GM12872 (cell line): Measurements from ENCODE around the gene FRAS1.

Experiments used
- TF ChIP-seq, protein P1 (sequence below): IDR thresholded peaks from 3 replicates; pipeline ENCODE4 v1.5.1; 2011; ENCODE audit warnings: low read depth, mild to moderate bottlenecking, low read length, moderate library complexity; ENCODE audit not compliant: insufficient read depth

The FRAS1 gene

DNA sequence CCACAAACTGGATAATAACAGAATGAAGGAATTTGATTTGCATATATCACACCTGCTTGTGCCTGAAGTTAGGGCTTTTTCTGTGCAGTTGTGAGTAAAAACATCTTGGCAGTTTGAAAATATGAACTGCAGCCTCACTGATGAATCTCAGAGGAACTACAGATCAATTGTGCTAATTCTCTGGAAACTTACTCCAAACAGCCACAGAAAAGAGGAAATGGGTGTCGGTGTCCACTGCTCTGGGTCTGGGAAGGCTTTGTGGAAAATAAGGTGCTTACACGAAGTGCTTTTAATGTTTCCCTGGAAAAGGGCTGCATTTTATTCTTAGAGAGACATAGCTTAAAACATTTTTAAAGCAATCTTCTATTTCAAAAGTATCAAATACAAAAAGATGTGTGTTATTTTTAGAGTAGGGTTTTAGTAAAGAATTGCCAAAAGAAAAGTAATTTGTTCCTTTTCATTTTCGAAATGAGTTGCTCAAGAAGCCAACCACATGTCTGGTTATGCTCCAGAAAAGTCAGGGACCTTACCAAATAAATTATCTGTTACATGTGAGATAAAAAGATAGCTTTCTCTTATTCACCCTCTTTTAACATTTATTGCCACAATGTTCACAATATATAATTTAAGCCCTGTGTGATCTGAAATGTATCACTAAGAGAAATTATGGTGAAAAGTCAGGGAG is 240.1 kb downstream of the FRAS1 start:
- TF ChIP-seq, protein P1, sequence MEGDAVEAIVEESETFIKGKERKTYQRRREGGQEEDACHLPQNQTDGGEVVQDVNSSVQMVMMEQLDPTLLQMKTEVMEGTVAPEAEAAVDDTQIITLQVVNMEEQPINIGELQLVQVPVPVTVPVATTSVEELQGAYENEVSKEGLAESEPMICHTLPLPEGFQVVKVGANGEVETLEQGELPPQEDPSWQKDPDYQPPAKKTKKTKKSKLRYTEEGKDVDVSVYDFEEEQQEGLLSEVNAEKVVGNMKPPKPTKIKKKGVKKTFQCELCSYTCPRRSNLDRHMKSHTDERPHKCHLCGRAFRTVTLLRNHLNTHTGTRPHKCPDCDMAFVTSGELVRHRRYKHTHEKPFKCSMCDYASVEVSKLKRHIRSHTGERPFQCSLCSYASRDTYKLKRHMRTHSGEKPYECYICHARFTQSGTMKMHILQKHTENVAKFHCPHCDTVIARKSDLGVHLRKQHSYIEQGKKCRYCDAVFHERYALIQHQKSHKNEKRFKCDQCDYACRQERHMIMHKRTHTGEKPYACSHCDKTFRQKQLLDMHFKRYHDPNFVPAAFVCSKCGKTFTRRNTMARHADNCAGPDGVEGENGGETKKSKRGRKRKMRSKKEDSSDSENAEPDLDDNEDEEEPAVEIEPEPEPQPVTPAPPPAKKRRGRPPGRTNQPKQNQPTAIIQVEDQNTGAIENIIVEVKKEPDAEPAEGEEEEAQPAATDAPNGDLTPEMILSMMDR: no peak

DNA sequence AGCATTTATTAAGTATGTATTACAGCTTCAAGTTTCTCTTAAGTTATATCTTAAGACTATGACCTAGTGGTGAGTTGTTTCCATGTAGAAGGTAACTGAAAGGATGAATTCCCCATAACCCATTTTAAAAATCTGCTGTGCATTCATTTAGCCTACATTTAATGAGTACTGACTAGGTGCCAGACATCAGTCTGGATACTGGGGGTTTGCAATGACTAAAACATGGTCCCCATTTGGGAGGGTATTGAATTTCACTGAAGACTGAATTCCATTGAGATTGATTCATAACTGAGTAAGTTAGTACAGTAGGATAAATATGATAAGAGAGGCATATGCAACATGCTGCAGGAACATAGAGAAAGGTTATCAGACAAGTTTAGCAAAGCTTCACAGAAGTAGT is 241.5 kb downstream of the FRAS1 start:
- TF ChIP-seq, protein P1: no peak

DNA sequence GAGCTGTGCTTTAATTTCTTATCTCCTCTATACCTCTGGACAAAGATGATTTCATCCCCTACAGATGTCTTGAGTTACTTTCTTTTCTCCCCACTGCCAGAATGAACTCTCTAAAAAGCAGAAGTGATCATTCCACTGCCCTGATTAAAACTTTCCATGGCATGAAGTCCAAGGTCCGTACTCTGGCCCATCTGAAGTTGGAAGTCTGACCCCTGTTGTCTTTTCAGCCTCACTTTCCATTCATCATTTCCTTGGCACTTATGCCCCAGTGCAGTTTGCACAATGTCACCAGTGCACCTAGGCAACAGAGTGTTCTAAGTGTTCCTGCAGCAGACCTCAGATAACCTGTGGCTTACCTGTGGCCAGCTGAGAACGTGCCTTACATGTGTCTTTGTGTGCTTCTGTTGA is 242.4 kb downstream of the FRAS1 start:
- TF ChIP-seq, protein P1: no peak

DNA sequence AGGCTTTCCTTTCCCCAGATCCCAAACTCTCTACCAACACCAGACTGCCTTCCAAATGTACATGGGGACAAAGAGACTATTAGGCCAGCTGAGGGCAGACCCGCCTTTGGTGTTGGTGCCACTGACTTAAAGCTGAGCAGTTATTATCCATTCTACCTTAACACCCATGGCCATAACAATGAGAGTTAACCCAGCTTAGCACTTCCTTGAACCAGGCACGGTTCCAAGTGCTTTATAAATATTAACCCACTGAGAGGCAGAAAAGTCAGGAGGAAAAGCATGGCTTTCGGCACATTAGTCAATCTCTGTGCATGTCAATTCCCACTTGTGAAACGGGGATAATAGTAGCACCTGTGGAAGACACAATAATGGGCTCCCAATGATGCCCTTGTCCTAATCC is 251.4 kb downstream of the FRAS1 start:
- TF ChIP-seq, protein P1: no peak

DNA sequence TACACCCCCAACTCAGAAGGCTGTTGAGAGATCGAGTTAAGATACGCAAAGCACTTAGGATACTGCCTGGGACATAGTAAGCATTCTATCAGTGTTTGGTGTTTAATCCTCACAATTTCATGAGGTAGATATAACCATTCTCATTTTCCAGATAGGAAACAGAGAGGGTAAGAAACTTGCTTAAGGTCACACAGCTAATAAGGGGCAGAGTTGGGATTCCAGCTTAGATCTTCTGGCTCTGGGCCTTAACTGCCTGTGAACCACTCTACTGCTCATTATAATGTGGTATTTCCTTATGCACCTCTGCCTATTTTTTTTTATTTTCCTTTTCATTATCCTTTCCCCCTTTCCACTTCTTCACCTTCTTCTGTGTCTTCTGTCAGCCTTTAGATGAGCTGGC is 252.2 kb downstream of the FRAS1 start:
- TF ChIP-seq, protein P1: no peak

DNA sequence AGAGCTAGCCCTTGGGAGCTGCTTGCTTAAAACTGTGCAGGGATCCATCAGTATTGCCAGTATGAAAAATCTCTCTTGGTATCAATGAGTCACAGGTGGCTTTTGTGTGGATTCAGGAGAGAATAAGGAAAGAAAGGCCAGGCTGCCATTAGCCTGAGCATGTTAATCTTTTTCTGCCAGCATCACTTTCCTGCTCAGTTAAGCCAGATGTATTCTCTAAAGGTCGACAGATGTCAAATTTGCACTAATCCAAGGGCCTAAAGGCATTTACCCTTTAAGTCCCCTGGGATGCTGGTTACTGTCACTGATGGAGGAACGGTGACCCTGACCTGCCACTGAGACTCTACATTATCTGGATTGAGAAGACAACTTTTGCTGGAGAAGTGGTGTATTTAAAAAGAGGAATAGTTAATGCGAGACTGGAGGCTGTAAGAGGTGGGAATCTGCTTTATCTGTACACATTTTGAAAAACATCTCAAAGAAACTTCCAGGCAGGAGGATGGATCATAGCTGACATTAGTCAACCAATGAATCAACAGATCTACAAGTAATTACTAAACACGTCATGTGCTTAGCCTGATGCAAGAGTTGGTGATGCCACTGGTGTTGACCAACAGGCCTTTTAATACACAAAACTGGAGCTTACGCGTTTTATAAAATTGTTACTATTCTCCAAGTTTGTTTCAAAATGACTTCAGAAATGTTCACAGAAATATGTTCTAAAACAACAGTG is 253.1 kb downstream of the FRAS1 start:
- TF ChIP-seq, protein P1: no peak

DNA sequence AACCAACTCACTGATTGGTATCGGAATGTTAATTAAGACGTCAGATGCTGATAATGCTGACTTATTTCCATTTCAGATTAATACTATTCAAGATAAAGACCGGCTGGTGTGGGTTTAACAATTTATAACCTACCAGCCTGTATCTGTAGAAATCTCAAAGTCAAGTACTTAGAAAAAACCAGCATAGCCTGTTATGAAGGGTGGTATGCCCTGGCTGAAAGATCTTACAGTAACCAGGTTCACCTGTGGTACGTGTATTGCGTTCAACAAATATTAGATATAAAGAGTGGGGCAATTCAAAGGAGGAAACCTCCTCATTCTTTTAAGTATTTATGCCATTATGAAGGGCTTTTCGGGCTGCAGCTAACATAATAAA is 253.6 kb downstream of the FRAS1 start:
- TF ChIP-seq, protein P1: no peak
